ENCODE results near the gene SCIN.
"Not testable (repeated sequence)": the region's sequence is repeated elsewhere in the genome, so short reads cannot be mapped to it uniquely, and the experiment has no call there.

Gene SCIN

GRCh38 chr7:12670000-12670729 lies 99.6 kb downstream of the SCIN start:
- H3K4me3 ChIP-seq (ENCODE audit: low read length) = no peak overlapping the region
- TF ChIP-seq ZNF274 (IDR thresholded peaks at IDR 0.05; ENCODE audit: low read depth, low read length) = no peak

GRCh38 chr7:12670743-12671520 lies 100.4 kb downstream of the SCIN start:
- TF ChIP-seq ZNF274 (IDR thresholded peaks at IDR 0.05; ENCODE audit: low read depth, low read length) = no peak
- H3K4me3 ChIP-seq (ENCODE audit: low read length) = no peak overlapping the region

DNA sequence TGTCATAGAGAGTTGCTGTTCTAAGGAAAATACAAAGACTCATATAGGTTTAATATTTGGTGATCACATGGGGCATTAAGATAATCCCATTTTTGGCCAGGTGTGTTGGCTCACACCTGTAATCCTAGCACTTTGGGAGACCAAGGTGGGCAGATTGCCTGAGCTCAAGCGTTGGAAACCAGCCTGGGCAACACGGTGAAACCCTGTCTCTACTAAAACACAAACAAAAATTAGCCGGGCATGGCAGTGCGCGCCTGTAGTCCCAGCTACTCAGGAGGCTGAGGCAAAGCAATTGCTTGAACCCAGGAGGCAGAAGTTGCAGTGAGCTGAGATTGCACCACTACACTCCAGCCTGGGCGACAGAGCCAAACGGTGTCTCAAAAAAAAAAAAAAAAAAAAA lies 102.9 kb downstream of the SCIN start:
- H3K4me3 ChIP-seq (ENCODE audit: low read length) = not testable (repeated sequence)

DNA sequence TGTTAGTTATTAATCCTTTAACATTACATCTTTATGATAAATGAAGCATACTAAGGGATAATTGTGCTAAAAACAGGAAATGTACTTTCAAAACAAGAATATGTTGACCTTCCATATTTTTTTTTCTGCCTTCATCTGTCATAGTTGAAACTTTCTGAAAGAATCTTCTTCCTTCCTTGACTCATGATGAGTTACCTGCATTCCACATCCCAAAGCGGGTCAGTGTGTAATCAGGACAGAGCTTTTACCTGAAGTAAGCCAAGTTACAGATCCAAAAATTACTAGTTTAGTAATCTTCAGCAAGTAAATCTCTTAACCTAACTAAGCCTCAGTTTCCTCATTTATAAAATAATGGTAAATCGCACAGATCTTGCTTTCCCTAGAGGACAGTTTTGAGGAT lies 103.5 kb downstream of the SCIN start:
- no peak overlapping the region for H3K4me3 ChIP-seq (ENCODE audit: low read length)
- no peak for TF ChIP-seq ZNF274 (IDR thresholded peaks at IDR 0.05; ENCODE audit: low read depth, low read length)

DNA sequence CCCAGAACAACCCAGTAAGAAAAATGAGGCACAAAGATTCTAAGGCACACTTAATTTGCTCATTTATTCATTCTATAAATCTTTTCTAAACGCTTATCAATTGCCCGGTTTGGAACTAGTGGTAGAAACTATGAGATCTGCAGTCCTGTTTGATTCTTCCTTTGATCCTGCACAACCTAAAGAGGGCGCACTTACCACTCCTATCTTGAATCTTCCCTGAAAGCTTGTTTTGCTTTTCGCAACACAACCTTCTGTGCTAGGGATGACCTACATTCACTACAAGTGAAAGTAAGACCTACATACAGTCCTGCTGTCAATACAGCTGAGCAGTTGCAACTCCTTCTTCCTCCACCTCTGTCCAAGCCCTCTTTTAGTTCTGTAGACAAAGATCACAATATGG lies 104.3 kb downstream of the SCIN start:
- no peak overlapping the region for H3K4me3 ChIP-seq (ENCODE audit: low read length)
- no peak for TF ChIP-seq ZNF274 (IDR thresholded peaks at IDR 0.05; ENCODE audit: low read depth, low read length)

- no peak overlapping the region for H3K4me3 ChIP-seq (ENCODE audit: low read length)
- no peak for TF ChIP-seq ZNF274 (IDR thresholded peaks at IDR 0.05; ENCODE audit: low read depth, low read length)
These were observed 113.4 kb downstream of the SCIN start for GRCh38 chr7:12683678-12684585.

DNA sequence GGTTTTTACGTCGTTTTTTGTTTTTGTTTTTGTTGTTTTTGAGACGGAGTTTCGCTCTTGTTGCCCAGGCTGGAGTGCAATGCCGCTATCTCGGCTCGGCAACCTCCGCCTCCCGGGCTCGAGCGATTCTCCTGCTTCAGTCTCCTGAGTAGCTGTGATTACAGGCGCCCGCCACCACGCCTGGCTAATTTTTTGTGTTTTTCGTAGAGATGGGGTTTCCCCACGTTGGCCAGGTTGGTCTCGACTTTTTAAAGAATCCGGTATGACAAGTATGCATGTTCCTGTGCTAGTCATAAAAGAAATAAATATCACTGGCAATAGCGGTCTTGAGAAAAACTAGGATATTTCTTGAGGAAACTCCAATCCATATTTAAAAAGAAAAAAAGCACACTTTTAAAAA lies 114.2 kb downstream of the SCIN start:
- no peak for TF ChIP-seq ZNF274 (IDR thresholded peaks at IDR 0.05; ENCODE audit: low read depth, low read length)
- no peak overlapping the region for H3K4me3 ChIP-seq (ENCODE audit: low read length)

DNA sequence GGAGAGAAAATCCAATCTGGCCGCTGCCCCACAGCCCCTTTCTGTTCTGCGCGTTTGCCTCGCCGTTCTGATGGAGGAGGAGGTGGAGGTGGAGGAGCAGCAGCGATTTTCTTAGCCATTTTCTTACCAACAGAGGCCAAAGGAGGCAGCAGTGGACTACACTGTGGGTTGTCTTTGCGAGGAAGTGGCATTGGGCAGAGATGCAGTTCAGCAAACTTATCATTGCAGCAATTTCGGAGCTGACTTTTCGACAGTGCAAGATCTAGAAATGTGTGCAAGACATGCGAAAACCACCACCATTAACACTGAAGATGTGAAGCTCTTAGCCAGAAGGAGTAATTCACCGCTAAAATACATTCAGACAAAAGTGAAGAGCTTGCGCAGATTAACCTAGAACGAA lies 115.0 kb downstream of the SCIN start:
- TF ChIP-seq ZNF274 (IDR thresholded peaks at IDR 0.05; ENCODE audit: low read depth, low read length) = no peak
- H3K4me3 ChIP-seq (ENCODE audit: low read length) = no peak overlapping the region

DNA sequence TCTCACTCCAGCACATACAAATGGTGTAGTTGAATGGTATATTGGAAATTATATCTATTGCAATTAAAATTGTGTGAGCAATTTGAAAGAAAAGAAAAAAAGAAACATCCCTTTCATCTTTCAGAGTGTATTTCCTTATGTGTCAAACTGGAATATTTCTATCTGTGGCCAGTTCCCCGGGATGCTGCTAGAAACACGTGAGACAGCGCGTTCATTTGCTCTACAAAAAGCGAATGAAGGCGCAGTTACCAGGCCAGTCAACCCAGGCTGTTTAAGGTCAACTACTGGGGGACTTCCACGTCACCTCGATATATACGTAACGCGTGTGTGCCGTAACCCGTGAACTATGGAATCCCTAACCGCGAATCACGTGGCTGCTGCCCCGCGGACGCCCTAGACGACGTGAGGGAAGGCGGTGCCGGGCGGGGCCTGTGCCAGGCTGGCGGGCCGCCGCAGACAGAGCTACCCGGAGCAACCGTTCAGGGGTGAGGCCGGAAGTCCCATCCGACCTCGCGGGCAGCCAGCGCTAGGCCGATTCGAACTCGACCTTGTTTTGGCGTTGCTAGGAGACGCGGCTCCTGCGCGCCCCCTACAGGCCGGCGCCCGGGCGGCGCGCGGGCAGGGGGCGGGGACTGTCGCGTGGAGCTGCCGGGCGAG lies 115.8 kb downstream of the SCIN start:
- TF ChIP-seq ZNF274 (IDR thresholded peaks at IDR 0.05; ENCODE audit: low read depth, low read length) = no peak
- peak overlapping the region; percentile 81; the same call in 1 of the 2 replicates for H3K4me3 ChIP-seq (ENCODE audit: low read length)

DNA sequence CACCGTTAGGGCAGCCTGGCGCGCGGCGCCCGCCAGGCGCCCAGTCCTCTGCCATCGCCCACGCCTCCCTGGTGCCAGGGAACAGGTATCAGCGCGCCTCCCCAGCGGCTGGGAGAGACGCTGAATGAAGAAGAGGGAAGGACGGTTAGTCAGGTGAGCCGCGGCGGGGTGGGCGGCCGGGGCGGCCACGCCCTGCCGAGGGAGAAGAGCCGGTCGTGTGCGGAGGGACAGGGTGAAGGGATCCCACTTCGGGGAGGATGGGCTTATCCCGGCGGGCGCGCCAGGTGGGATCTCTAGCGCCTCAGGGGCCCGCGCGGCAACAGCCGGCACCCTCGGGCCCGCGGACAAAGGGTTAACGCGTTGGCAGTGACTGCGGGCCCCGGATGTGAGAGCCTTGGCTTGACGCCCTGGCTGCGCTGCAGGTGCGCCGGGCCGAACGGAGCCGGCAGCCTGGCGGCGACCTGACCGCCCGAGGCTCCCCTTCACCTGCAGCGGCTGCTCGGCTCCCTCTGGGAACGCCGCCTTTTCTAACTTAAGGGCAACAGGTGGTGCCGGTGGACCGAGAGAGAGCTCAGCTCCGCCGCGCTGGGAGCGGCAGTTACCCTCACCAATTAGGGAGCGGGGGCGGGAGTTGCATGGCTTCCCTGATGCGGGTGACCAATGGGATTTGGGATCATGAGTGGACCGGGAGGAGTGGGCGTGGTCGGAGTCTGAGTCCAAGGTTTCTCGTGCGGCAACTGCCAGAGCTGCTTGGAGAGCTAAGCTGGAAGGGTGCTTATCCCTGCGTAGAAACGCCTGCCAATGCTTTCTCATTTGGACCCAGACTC lies 116.6 kb downstream of the SCIN start, which contains the start of gene ARL4A:
ARL4A (plus strand) TSS at position 743 of the 827 bp plus-strand sequence. CDS start 622 bp downstream, outside the sequence.
- peak within 1 kb of the TSS; percentile 81 for H3K4me3 ChIP-seq (ENCODE audit: low read length)
- TF ChIP-seq ZNF274 (IDR thresholded peaks at IDR 0.05; ENCODE audit: low read depth, low read length) = no peak

DNA sequence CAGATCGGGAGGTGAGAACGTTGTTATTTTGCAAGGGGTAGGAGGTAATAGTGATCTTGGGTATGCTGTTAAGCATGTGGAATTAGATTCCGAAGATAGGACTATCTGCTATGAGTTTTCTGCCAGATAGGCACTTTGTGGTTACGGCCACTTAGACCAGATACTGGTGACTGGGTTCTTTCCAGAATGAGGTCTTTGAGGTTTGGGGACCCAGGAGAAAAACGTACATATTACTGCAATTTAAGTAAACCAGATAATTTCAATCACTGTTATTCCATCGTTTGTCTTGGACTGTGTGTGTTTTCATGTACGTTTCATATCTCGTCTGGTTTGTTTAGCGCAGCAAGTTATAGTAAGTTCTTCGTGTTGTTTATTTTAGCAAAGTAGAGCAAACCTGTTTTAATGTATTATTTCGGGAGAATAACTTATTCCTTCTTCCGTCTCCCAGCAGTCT lies 117.2 kb downstream of the SCIN start:
- peak overlapping the region; percentile 81 for H3K4me3 ChIP-seq (ENCODE audit: low read length)
- no peak for TF ChIP-seq ZNF274 (IDR thresholded peaks at IDR 0.05; ENCODE audit: low read depth, low read length)

GRCh38 chr7:12688485-12689170 lies 118.1 kb downstream of the SCIN start:
- not testable (repeated sequence) for H3K4me3 ChIP-seq (ENCODE audit: low read length)

All from GM08714 (cell line).